H1 (cell line): Measurements from ENCODE around the gene CIB2. TPM values are rescaled to one million over a fixed set of nuclear protein-coding genes. Genes with fewer than 3 reads are reported as not detected.
A peak's percentile ranks its signal among the peaks of the same experiment; 100 is the strongest.

Source experiments
- CTCF ChIA-PET: fragments of 300-600 bp; sonication (Branson Sonifier 250); formaldehyde crosslinking; loops from one replicate; lab custom pipeline; 2021; ENCODE audit not compliant: partially characterized antibody; lab: Charles Lee
- POLR2A ChIA-PET: fragments of 300-600 bp; sonication (Branson Sonifier 250); formaldehyde crosslinking; loops from one replicate; lab custom pipeline; 2021; ENCODE audit warnings: inconsistent platforms; ENCODE audit not compliant: partially characterized antibody; lab: Charles Lee
- DNase-seq, 2 experiments: peaks; one replicate each; pipeline versions ENCODE4 v3.0.0 to v3.0.0-alpha.2; 2010 to 2022; ENCODE audit warnings: low spot score in 2 of 2, low read depth in 1 of 2, mixed read lengths in 1 of 2
- FAIRE-seq: peaks from 2 replicates; lab custom pipeline; 2011; peaks lifted over from hg19 to GRCh38; lab: Jason Lieb, UNC
- H2AFZ ChIP-seq: 2 replicates; pipeline ENCODE4 v1.8.1; 2012; ENCODE audit warnings: low read length, inconsistent platforms
- H2AK5ac ChIP-seq: 2 replicates; pipeline ENCODE4 v1.6.1; 2013; ENCODE audit warnings: low read depth, low read length
- H2BK120ac ChIP-seq: replicated peaks from 2 replicates; pipeline ENCODE3; 2013; ENCODE audit warnings: low read depth, low read length, inconsistent platforms
- H2BK12ac ChIP-seq: 2 replicates; pipeline ENCODE4 v1.6.1; 2013; ENCODE audit warnings: low read depth, low read length
- H2BK15ac ChIP-seq: 2 replicates; pipeline ENCODE4 v1.6.1; 2013; ENCODE audit warnings: low read length
- H2BK20ac ChIP-seq: 2 replicates; pipeline ENCODE4 v1.6.1; 2013; ENCODE audit warnings: low read length
- H2BK5ac ChIP-seq: 2 replicates; pipeline ENCODE4 v1.6.1; 2013; ENCODE audit warnings: low read depth, low read length
- H3K14ac ChIP-seq: 2 replicates; pipeline ENCODE4 v1.6.1; 2013; ENCODE audit warnings: inconsistent platforms; ENCODE audit not compliant: insufficient read length
- H3K18ac ChIP-seq: 2 replicates; pipeline ENCODE4 v1.6.1; 2013; ENCODE audit warnings: low read length; ENCODE audit errors: extremely low read depth
- H3K23ac ChIP-seq: 2 replicates; pipeline ENCODE4 v1.6.1; 2013; ENCODE audit warnings: inconsistent platforms; ENCODE audit not compliant: insufficient read length
- H3K23me2 ChIP-seq: 2 replicates; pipeline ENCODE4 v1.6.1; 2013; ENCODE audit warnings: low read depth, low read length
- H3K27ac ChIP-seq: 2 replicates; pipeline ENCODE4 v1.6.1; 2011; ENCODE audit warnings: low read depth, low read length, inconsistent platforms
- H3K27me3 ChIP-seq, 4 experiments: replicated peaks in 1 of 4; 1 replicate in 1 of 4; 2 replicates in 3 of 4; pipeline versions ENCODE4 v1.6.1 to v1.8.1; 2011 to 2013; ENCODE audit warnings: low read length in 3 of 4, mild to moderate bottlenecking in 3 of 4, inconsistent platforms in 2 of 4, mixed read lengths in 2 of 4, moderate library complexity in 1 of 4; ENCODE audit not compliant: control insufficient read depth in 3 of 4, insufficient read depth in 3 of 4; ENCODE audit errors: extremely low read depth in 1 of 4
- H3K36me3 ChIP-seq, 4 experiments: 2 replicates each; pipeline versions ENCODE4 v1.6.1 to v1.8.1; 2011 to 2013; ENCODE audit warnings: mild to moderate bottlenecking in 4 of 4, low read length in 3 of 4, moderate library complexity in 2 of 4, control low read depth in 1 of 4, inconsistent platforms in 1 of 4; ENCODE audit not compliant: insufficient read depth in 4 of 4, control insufficient read depth in 2 of 4
- H3K4ac ChIP-seq: replicated peaks from 2 replicates; pipeline ENCODE3; 2013; ENCODE audit warnings: low read length, low read depth, mixed read lengths, inconsistent platforms; ENCODE audit not compliant: insufficient read length
- H3K4me1 ChIP-seq, 4 experiments: replicated peaks in 1 of 4; 1 replicate in 1 of 4; 2 replicates in 3 of 4; pipeline versions ENCODE4 v1.6.1 to v1.8.1; 2011 to 2013; ENCODE audit warnings: low read length in 3 of 4, inconsistent platforms in 2 of 4, mixed read lengths in 1 of 4; ENCODE audit not compliant: insufficient read depth in 4 of 4, control insufficient read depth in 3 of 4
- H3K4me2 ChIP-seq, 2 experiments: 2 replicates each; pipeline versions ENCODE4 v1.6.1 to v1.8.1; 2011 to 2013; ENCODE audit warnings: low read depth in 2 of 2, low read length in 2 of 2, control low read depth in 1 of 2, inconsistent platforms in 1 of 2, mild to moderate bottlenecking in 1 of 2; ENCODE audit not compliant: insufficient read depth in 1 of 2
- H3K4me3 ChIP-seq, 4 experiments: fragments of 200-600, 300-600 bp in 1 of 4; sonication (generic), shearing (Covaris generic), sonication (Bioruptor Twin) in 1 of 4; 2 replicates each; pipeline versions ENCODE4 v1.5.1 to v1.8.1; 2011 to 2016; ENCODE audit warnings: low read length in 4 of 4, low read depth in 3 of 4, control low read depth in 2 of 4, inconsistent platforms in 2 of 4, mild to moderate bottlenecking in 2 of 4, mixed read lengths in 1 of 4, moderate library complexity in 1 of 4; ENCODE audit not compliant: insufficient read depth in 2 of 4; ENCODE audit errors: extremely low read depth in 1 of 4
- H3K56ac ChIP-seq: replicated peaks from 2 replicates; pipeline ENCODE3; 2013; ENCODE audit warnings: low read depth, mild to moderate bottlenecking, mixed read lengths, low read length, inconsistent platforms; ENCODE audit not compliant: insufficient read length
- H3K79me1 ChIP-seq: 2 replicates; pipeline ENCODE4 v1.6.1; 2013; ENCODE audit warnings: low read depth, low read length, control low read depth
- H3K79me2 ChIP-seq, 2 experiments: 2 replicates each; pipeline versions ENCODE4 v1.6.1 to v1.8.1; 2012 to 2013; ENCODE audit warnings: low read length in 2 of 2, mild to moderate bottlenecking in 2 of 2, inconsistent platforms in 1 of 2; ENCODE audit not compliant: insufficient read depth in 2 of 2, control insufficient read depth in 1 of 2
- H3K9ac ChIP-seq, 4 experiments: replicated peaks in 1 of 4; 1 replicate in 1 of 4; 2 replicates in 3 of 4; pipeline versions ENCODE4 v1.6.1 to v1.8.1; 2011 to 2013; ENCODE audit warnings: low read depth in 3 of 4, low read length in 3 of 4, control low read depth in 2 of 4, mild to moderate bottlenecking in 2 of 4, moderate library complexity in 2 of 4, inconsistent platforms in 1 of 4; ENCODE audit errors: extremely low read depth in 1 of 4
- H3K9me3 ChIP-seq, 2 experiments: 2 replicates each; pipeline versions ENCODE4 v1.6.1 to v1.8.1; 2012 to 2013; ENCODE audit warnings: mild to moderate bottlenecking in 2 of 2, moderate library complexity in 2 of 2, control low read depth in 1 of 2, inconsistent platforms in 1 of 2, low read depth in 1 of 2, low read length in 1 of 2, mixed read lengths in 1 of 2; ENCODE audit not compliant: insufficient read depth in 2 of 2
- H4K20me1 ChIP-seq, 2 experiments: replicated peaks in 1 of 2; 2 replicates each; pipeline versions ENCODE3 to v1.8.1; 2011 to 2013; ENCODE audit warnings: inconsistent platforms in 2 of 2, low read length in 2 of 2, mild to moderate bottlenecking in 1 of 2; ENCODE audit not compliant: insufficient read depth in 2 of 2, control insufficient read depth in 1 of 2
- H4K5ac ChIP-seq: 2 replicates; pipeline ENCODE4 v1.6.1; 2013; ENCODE audit warnings: low read length, low read depth, mixed read lengths, inconsistent platforms; ENCODE audit not compliant: insufficient read length
- H4K8ac ChIP-seq: 2 replicates; pipeline ENCODE4 v1.8.0; 2013; ENCODE audit warnings: mild to moderate bottlenecking, moderate library complexity, low read length, inconsistent platforms; ENCODE audit not compliant: insufficient read depth; ENCODE audit errors: extremely low read depth
- H4K91ac ChIP-seq: replicated peaks from 2 replicates; pipeline ENCODE3; 2013; ENCODE audit warnings: low read length, mixed read lengths, inconsistent platforms; ENCODE audit not compliant: insufficient read length
- CBX5 ChIP-seq: fragments of 300-800, 300-1000 bp; sonication (generic); IDR thresholded peaks from 2 replicates; pipeline ENCODE4 v1.7.1; 2016; ENCODE audit warnings: antibody characterized with exemption, low read length, low read depth
- CTBP2 ChIP-seq: IDR thresholded peaks from 2 replicates; pipeline ENCODE4 v1.7.0; 2011; ENCODE audit warnings: borderline replicate concordance, mild to moderate bottlenecking, moderate library complexity, mixed read lengths, low read length; ENCODE audit not compliant: insufficient read depth, insufficient read length
- POU5F1 ChIP-seq: IDR thresholded peaks from 2 replicates; pipeline ENCODE4 v1.6.1; 2011; ENCODE audit warnings: low read depth, mild to moderate bottlenecking, low read length, moderate library complexity
- SAP30 ChIP-seq: fragments of 300-600 bp; sonication (generic); IDR thresholded peaks from 2 replicates; pipeline ENCODE4 v1.7.1; 2012; ENCODE audit warnings: low read length, moderate library complexity, mild to moderate bottlenecking, inconsistent platforms; ENCODE audit not compliant: insufficient read depth, insufficient replicate concordance
- SIN3A ChIP-seq, 2 experiments: IDR thresholded peaks in 1 of 2; conservative IDR thresholded peaks in 1 of 2; 2 replicates each; pipeline ENCODE4 v1.6.1; 2011 to 2012; ENCODE audit warnings: low read length in 2 of 2, improper control_type of control experiment in 1 of 2, low read depth in 1 of 2, mild to moderate bottlenecking in 1 of 2
- SP1 ChIP-seq: IDR thresholded peaks from 2 replicates; pipeline ENCODE4 v1.6.1; 2011; ENCODE audit warnings: low read depth, low read length
- TAF7 ChIP-seq: optimal IDR thresholded peaks from 2 replicates; pipeline ENCODE3; 2011; ENCODE audit warnings: low read depth, mild to moderate bottlenecking, inconsistent platforms, low read length, moderate library complexity, borderline replicate concordance
- TCF12 ChIP-seq: IDR thresholded peaks from 2 replicates; pipeline ENCODE4 v1.6.1; 2011; ENCODE audit warnings: low read depth, mild to moderate bottlenecking, low read length
- WGBS, 2 experiments: shearing (Covaris generic) in 1 of 2; methylation state at CpG; one replicate each; pipeline versions ENCODE4 v1.1.6 to v1.1.7; 2013 to 2015; ENCODE audit warnings: low lambda C conversion rate in 2 of 2, mixed read lengths in 2 of 2, inconsistent platforms in 1 of 2, low coverage in 1 of 2, missing lambda C conversion rate in 1 of 2; ENCODE audit not compliant: insufficient replicate concordance in 2 of 2, insufficient coverage in 1 of 2, insufficient read length in 1 of 2; ENCODE audit errors: extremely low coverage in 1 of 2, missing lambda C conversion rate in 1 of 2; 5-methylcytosine and 5-hydroxymethylcytosine counted together
- polyA plus RNA-seq, 7 experiments: library from polyadenylated mRNA; depleted of rRNA in 3 of 7; stranded (reverse) in 5 of 7; unstranded in 2 of 7; fragments of >200 nt in 5 of 7; fragments of 200-250 nt in 2 of 7; gene quantifications; 1 replicate in 5 of 7; 2 replicates in 1 of 7; 4 replicates in 1 of 7; pipeline versions ENCODE4 v1.2.1 to v1.2.3, GENCODE V29; 2011 to 2013; ENCODE audit warnings: missing spikeins in 2 of 7, mixed read lengths in 2 of 7
- total RNA-seq: library from RNA; stranded (reverse); fragmentation: NEBNext Ultra II Directional; extraction: Animal tissue kit (Norgen Biotek cat#: 25700); gene quantifications from 2 replicates; pipeline ENCODE4 v1.2.1, GENCODE V29; 2021

The CIB2 gene
- total and polyA plus RNA-seq, 2 of the 8 experiments (the other 6 are each of a cell fraction or from before 2014, with no cell fraction given) = 41.5 to 45.8 TPM

DNA sequence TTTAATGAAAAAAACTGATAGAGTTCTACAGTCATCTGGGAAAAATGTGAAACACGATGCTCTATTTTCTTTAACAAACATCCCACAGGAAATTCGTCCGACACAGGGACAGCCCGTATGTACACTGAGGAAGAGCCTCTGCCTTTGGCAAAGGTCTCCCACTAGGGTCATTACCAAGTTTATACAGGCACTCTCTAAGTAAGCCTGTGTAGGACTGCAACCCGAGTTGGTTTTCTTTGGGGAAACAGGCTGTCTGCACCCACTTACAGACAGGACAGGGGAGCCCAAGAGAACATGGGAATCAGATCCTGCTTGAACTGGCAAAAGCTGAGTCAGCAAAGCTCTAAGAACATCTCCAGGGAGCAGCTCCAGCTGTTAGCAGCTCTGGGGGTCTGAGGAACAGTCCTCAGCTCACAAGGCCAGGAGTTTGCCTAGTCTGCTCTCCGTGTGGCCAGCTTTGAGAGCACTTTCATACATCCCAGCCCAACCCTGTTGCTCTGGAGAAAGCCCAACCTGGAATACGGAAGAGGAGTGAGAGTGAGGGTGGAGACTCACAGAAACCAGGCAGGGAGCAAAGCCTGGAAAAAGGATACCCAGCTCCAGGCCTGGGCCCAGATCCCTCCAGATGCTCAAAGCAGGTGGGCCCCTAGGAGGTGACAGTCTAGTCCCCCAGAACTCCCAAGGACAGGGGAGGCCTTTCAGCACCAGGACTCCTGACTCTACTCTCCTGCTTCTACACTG, 55.6 kb downstream of the CIB2 start:
- 69% methylated on average over 7 of the region's 7 CpGs; no CpG with 5 or more reads in 1 of the 2 experiments for WGBS, 2 experiments
- TF ChIP-seq SAP30 (no peak), TAF7 (no peak), SIN3A (conservative IDR thresholded peaks at IDR 0.05 in 1 of 2, IDR thresholded peaks at IDR 0.05 in 1 of 2; ENCODE audit: low read depth in 1 of 2, low read length in 2 of 2) (peak in 1 of 2 experiments; percentile 57; a peak in 1 of 4 replicates), POU5F1 (no peak), CTBP2 (no peak), TCF12 (peak; percentile 54; the same call in 1 of the 2 replicates), CBX5 (no peak), SP1 (peak; percentile 96)

More for the DNA sequence above, 55.6 kb downstream of the CIB2 start:
- Histone ChIP-seq H3K23me2 (peaks cover 9% of the 10 kb centered on the region), H3K14ac (no peak overlapping the region), H3K4me1 (peaks cover 0 to 11% (median 6%) of the 10 kb centered on the region in 4 experiments; a peak in 5 of 7 replicates), H3K79me2 (peaks cover 0 to 11% of the 10 kb centered on the region in 2 experiments; a peak in 2 of 4 replicates), H2BK5ac (no peak overlapping the region), H3K4me2 (peak overlapping the region; percentile 57 to 66), H3K4ac (no peak overlapping the region), H3K27me3 (no peaks in the 10 kb centered on the region), H3K56ac (no peak overlapping the region), H3K79me1 (peaks cover 5% of the 10 kb centered on the region), H3K9me3 (no peaks in the 10 kb centered on the region), H3K27ac (no peak overlapping the region), H3K18ac (no peak overlapping the region), H4K8ac (peak overlapping the region; percentile 53; the same call in 1 of the 2 replicates), H2BK15ac (peak overlapping the region; percentile 83; the same call in 1 of the 2 replicates), H3K4me3 (peak overlapping the region in 1 of 4 experiments; percentile 22; a peak in 2 of 8 replicates), H2BK120ac (no peak overlapping the region), H2AK5ac (no peak overlapping the region), H2BK20ac (no peak overlapping the region), H3K9ac (no peak overlapping the region), H2BK12ac (no peak overlapping the region), H2AFZ (no peak overlapping the region), H4K5ac (no peak overlapping the region), H4K20me1 (no peaks in the 10 kb centered on the region), H3K23ac (no peak overlapping the region), H3K36me3 (no peaks in the 10 kb centered on the region), H4K91ac (no peak overlapping the region)
- ChIA-PET POLR2A (no interaction called here), CTCF (interaction anchor here (0.5 to 2.2 kb wide), 12 partner anchors 13 to 229 kb away, joined by 3 to 6 read pairs (median 4); no protein-coding TSS in a partner anchor)
- DNase-seq (peak in 1 of 2 experiments; percentile 23), FAIRE-seq (no peak)
